AG10803 (cell line): ENCODE results near the gene TCTN3.
"Not testable (repeated sequence)": the region's sequence is repeated elsewhere in the genome, so short reads cannot be mapped to it uniquely, and the experiment has no call there.

Experiments
- DNase-seq: peaks from one replicate; pipeline ENCODE4 v3.0.0; 2010; ENCODE audit warnings: low read depth
- H3K4me3 ChIP-seq: 2 replicates; pipeline ENCODE4 v1.5.1; 2011; ENCODE audit warnings: mild to moderate bottlenecking, low read length, control low read depth
- TF ChIP-seq, protein P1 (sequence below): conservative IDR thresholded peaks from 2 replicates; pipeline ENCODE4 v1.5.1; 2011; ENCODE audit warnings: mild to moderate bottlenecking, low read length, control low read depth, inconsistent platforms

The TCTN3 gene

DNA sequence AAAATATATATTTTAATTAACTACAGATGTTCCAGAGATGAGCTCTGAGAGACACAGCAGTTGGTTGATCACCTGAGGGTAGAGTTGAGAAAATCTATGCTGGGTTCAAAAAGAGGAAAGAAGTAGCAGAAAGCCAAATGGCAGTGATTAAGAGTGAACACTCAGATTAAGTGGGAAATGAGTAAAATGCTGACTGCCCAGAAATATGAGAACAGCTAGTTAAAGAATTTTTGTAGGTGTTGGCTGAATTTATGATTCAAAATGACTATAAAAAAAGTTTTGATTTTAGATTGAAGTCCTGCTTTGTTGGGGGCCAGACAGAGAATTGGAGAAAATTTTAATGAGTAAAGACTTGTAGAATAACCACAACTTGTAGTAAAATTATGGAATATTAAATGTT lies 9.8 kb downstream of the TCTN3 start:
- TF ChIP-seq, protein P1, sequence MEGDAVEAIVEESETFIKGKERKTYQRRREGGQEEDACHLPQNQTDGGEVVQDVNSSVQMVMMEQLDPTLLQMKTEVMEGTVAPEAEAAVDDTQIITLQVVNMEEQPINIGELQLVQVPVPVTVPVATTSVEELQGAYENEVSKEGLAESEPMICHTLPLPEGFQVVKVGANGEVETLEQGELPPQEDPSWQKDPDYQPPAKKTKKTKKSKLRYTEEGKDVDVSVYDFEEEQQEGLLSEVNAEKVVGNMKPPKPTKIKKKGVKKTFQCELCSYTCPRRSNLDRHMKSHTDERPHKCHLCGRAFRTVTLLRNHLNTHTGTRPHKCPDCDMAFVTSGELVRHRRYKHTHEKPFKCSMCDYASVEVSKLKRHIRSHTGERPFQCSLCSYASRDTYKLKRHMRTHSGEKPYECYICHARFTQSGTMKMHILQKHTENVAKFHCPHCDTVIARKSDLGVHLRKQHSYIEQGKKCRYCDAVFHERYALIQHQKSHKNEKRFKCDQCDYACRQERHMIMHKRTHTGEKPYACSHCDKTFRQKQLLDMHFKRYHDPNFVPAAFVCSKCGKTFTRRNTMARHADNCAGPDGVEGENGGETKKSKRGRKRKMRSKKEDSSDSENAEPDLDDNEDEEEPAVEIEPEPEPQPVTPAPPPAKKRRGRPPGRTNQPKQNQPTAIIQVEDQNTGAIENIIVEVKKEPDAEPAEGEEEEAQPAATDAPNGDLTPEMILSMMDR = no peak
- no peak overlapping the region for H3K4me3 ChIP-seq
- no peak for DNase-seq

DNA sequence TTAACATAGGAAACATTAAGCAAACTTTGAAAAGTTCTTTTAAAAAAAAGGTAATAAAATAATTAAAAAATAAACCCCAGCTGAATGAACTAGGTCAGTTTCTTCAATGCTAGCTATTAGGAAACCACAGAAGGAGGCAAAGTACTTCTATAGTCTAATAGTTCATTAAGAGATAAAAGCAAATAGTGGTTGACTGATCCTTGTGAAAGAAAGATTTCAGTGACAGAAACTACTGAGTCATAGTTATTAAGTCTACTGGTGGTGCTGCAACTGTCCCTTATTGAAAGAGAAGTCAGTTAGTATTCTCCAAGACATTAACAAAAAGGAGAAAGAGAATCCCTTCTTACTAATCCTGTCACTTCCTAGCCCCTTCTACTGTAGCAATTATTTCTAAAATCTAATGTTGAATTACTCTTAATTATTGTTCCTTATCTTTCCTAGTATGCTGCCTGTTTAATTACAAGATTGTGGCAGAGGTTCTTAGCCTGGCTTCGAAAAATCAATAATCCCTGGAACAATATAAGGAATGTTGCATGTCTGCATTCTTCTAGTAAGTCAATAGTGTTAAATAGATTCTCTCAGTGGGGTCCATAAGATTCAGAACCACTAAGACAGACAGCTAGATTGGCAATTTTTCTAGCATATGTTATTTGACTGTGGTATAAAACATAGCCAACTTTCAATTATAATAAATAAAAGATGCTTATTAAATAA lies 18.2 kb downstream of the TCTN3 start:
- no peak overlapping the region for H3K4me3 ChIP-seq
- DNase-seq = no peak
- TF ChIP-seq, protein P1 = no peak

DNA sequence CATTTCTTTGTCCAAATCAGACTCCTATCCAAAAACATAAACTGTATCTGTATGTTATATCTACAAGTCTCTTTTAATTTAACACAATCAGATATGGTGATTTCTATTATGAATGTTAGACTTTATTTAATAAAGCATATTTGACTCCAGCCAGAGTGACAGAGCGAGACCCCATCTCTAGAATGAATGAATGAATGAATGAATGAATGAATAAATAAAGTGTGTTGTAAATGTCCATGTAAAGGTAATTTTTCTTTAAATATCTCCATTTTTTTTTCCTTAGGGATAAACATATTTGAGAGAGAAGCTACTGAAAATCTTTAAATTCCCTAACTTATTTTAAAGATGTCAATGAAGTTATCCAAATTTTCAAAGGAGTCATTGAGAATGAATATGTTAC lies 19.1 kb downstream of the TCTN3 start:
- TF ChIP-seq, protein P1 = no peak
- no peak overlapping the region for H3K4me3 ChIP-seq
- no peak for DNase-seq

DNA sequence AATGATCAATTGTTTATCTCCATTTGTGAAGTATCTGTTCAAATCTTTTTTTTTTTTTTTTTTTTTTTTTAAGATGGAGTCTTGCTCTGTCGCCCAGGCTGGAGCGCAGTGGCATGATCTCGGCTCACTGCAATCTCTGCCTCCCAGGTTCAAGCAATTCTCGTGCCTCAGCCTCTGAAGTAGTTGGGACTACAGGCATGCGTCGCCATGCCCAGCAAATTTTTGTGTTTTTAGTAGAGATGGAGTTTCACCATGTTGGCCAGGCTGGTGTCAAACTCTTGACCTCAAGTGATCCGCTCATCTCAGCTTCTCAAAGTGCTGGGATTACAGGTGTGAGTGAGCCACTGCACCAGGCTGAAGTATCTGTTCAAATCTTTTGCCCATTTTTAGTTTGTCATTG lies 21.1 kb downstream of the TCTN3 start:
- not testable (repeated sequence) for DNase-seq, H3K4me3 ChIP-seq

DNA sequence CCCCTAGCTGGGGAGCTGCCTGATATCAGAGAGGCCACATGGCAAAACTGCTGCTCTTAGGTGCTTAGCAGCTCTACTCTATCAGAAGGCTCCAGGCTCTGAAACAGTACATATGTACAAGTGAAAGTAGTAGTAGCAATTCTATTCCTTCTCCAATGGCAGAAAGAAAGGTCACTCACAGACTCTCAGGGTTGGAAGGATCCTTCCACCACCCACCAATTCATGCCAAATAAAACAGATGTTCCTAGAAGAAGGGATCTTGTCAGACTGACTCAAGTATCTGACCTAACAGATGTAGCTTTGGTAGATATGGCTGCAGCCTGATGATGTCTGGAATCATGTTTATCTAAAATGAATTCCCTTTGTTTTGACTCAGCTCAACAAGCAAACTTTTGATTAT lies 29.2 kb downstream of the TCTN3 start:
- TF ChIP-seq, protein P1 = no peak

DNA sequence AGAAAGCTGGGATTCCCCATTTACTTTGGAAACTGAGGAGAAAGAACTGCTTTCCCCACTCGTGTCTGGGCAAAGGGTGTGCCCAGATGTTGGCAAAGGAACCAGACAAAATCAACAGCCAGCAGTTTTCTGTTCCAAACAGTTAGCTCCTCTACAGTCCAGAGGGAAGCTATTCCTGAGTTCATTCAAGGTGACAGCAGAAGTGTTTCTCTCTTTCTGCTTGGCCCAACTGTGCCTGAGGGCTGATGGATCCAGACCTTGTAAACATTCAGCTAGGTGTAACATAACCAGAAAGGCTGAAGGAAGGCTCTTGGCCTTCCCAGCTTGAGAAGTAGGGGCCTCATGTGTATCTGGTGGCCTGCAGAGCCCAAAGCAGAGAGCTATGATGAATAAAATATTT lies 30.2 kb downstream of the TCTN3 start:
- H3K4me3 ChIP-seq = no peak overlapping the region
- TF ChIP-seq, protein P1 = no peak
- DNase-seq = no peak

More for the DNA sequence above, 29.2 kb downstream of the TCTN3 start:
- H3K4me3 ChIP-seq = no peak overlapping the region
- DNase-seq = no peak

DNA sequence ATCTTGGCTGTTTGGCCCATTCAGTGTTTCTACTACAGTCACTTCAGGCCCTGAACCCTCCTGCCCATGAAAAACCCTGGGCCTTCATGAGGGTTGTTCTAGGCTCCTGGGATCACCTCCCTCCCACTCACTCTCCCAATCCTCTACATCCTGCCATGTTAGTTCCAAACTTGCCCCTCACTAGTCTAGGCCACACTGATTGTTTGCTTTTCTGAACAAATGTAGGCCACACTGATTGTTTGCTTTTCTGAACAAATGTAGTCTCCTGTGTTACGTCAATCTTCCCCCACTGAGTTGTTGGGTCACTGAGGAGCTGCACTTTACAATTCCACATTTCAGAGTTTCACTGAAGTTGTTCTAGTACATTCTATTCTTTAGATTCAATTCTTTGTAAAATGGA lies 31.9 kb downstream of the TCTN3 start:
- DNase-seq = no peak
- TF ChIP-seq, protein P1 = no peak
- H3K4me3 ChIP-seq = no peak overlapping the region

DNA sequence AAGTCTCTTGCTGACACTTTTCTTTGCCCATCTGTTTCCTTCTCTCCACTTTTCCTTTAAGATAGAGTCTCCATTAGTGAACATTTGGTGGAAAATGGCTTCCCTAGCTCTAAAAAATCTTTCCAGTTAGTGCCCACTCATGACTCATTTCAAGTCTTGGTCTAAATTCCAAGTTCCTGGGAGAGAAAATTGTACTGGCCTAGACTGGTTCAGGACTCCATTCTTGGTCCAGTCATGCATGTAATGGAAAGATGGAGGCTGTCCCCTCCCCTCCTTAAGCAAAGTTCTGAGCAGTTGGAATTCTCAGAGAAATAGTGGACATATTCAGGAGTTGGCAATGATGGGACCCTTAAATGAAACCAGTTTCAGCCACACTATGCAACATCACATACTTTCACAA lies 33.4 kb downstream of the TCTN3 start:
- DNase-seq = peak; percentile 51
- TF ChIP-seq, protein P1 = no peak
- H3K4me3 ChIP-seq = no peak overlapping the region
